IMR-90 (cell line): ENCODE data around the gene ADARB2. TPM values are rescaled to one million over a fixed set of nuclear protein-coding genes. Genes with fewer than 3 reads are reported as not detected.

Source experiments
- ATAC-seq: fragments of 200-7000 bp; cut with Tn5 transposase; 2 replicates; pipeline ENCODE4 v1.9.1; 2020; ENCODE audit warnings: low read depth, mild to moderate bottlenecking, moderate library complexity
- BruUV-seq: library from RNA; stranded (reverse); fragments of 400-500 nt; replicated peaks from 2 replicates; lab custom pipeline; 2021; lab: Mats Ljungman, UMichigan
- CTCF ChIA-PET: fragments of 300-600 bp; formaldehyde crosslinking; extraction: SDS; loops from one replicate; lab custom pipeline; 2021; ENCODE audit warnings: antibody characterized with exemption; lab: Yijun Ruan, JAX
- POLR2A ChIA-PET: fragments of 300-600 bp; sonication (Branson Sonifier 250); formaldehyde crosslinking; loops from one replicate; lab custom pipeline; 2022; ENCODE audit warnings: antibody characterized with exemption; ENCODE audit not compliant: unreplicated experiment; lab: Charles Lee
- DNase-seq: peaks from one replicate; pipeline ENCODE4 v3.0.0; 2013
- H2AFZ ChIP-seq: replicated peaks from 2 replicates; pipeline ENCODE3; 2013; ENCODE audit warnings: low read length, mild to moderate bottlenecking; ENCODE audit not compliant: poor library complexity
- H2AK5ac ChIP-seq: 2 replicates; pipeline ENCODE4 v1.6.1; 2013; ENCODE audit warnings: low read depth, low read length, inconsistent platforms
- H2AK9ac ChIP-seq: replicated peaks from 2 replicates; pipeline ENCODE3; 2013; ENCODE audit warnings: mild to moderate bottlenecking, low read depth, low read length, moderate library complexity; ENCODE audit not compliant: poor library complexity
- H2BK120ac ChIP-seq: 2 replicates; pipeline ENCODE4 v1.6.1; 2013; ENCODE audit warnings: low read depth, low read length, inconsistent platforms
- H2BK15ac ChIP-seq: 3 replicates; pipeline ENCODE4 v1.6.1; 2013; ENCODE audit warnings: low read depth, low read length, inconsistent platforms
- H2BK20ac ChIP-seq: 2 replicates; pipeline ENCODE4 v1.6.1; 2013; ENCODE audit warnings: low read depth, mild to moderate bottlenecking, inconsistent platforms, low read length, moderate library complexity
- H2BK5ac ChIP-seq: 2 replicates; pipeline ENCODE4 v1.6.1; 2013; ENCODE audit warnings: mild to moderate bottlenecking, low read depth, low read length, inconsistent platforms; ENCODE audit not compliant: poor library complexity, severe bottlenecking
- H3K14ac ChIP-seq: replicated peaks from 2 replicates; pipeline ENCODE4 v1.6.1; 2013; ENCODE audit warnings: low read depth, low read length, inconsistent platforms
- H3K18ac ChIP-seq: 2 replicates; pipeline ENCODE4 v1.6.1; 2013; ENCODE audit warnings: low read depth, low read length, control low read depth
- H3K23ac ChIP-seq: 2 replicates; pipeline ENCODE4 v1.6.1; 2013; ENCODE audit warnings: low read depth, low read length, inconsistent platforms
- H3K27ac ChIP-seq: 2 replicates; pipeline ENCODE4 v1.5.1; 2013; ENCODE audit warnings: mild to moderate bottlenecking, control low read depth, low read length; ENCODE audit not compliant: insufficient read depth
- H3K27me3 ChIP-seq: 2 replicates; pipeline ENCODE4 v1.6.1; 2013; ENCODE audit warnings: low read length; ENCODE audit not compliant: control insufficient read depth, insufficient read depth
- H3K36me3 ChIP-seq: 2 replicates; pipeline ENCODE4 v1.6.1; 2013; ENCODE audit warnings: low read length, mixed read lengths; ENCODE audit not compliant: control insufficient read depth, insufficient read depth
- H3K4ac ChIP-seq: 2 replicates; pipeline ENCODE4 v1.6.1; 2013; ENCODE audit warnings: low read depth, low read length, inconsistent platforms
- H3K4me1 ChIP-seq: 2 replicates; pipeline ENCODE4 v1.6.1; 2013; ENCODE audit warnings: low read length, mixed read lengths; ENCODE audit not compliant: control insufficient read depth, insufficient read depth
- H3K4me2 ChIP-seq: 2 replicates; pipeline ENCODE4 v1.6.1; 2013; ENCODE audit warnings: low read depth, mild to moderate bottlenecking, control low read depth, low read length, moderate library complexity
- H3K4me3 ChIP-seq: 2 replicates; pipeline ENCODE4 v1.5.1; 2013; ENCODE audit warnings: low read depth, mild to moderate bottlenecking, control low read depth, low read length, moderate library complexity; ENCODE audit not compliant: insufficient read depth
- H3K56ac ChIP-seq: 2 replicates; pipeline ENCODE4 v1.6.1; 2013; ENCODE audit warnings: low read length, inconsistent platforms; ENCODE audit not compliant: insufficient read depth; ENCODE audit errors: extremely low read depth
- H3K79me1 ChIP-seq, 2 experiments: 2 replicates each; pipeline ENCODE4 v1.6.1; 2013; ENCODE audit warnings: low read length in 2 of 2, inconsistent platforms in 1 of 2, low read depth in 1 of 2
- H3K9ac ChIP-seq: 2 replicates; pipeline ENCODE4 v1.6.1; 2013; ENCODE audit warnings: low read depth, low read length, control low read depth
- H3K9me1 ChIP-seq: 2 replicates; pipeline ENCODE4 v1.6.1; 2013; ENCODE audit warnings: low read length, inconsistent platforms; ENCODE audit not compliant: insufficient read depth
- H3K9me3 ChIP-seq: 2 replicates; pipeline ENCODE4 v1.6.1; 2013; ENCODE audit warnings: low read length; ENCODE audit not compliant: control insufficient read depth, insufficient read depth
- H4K20me1 ChIP-seq: 2 replicates; pipeline ENCODE4 v1.6.1; 2013; ENCODE audit warnings: low read length, inconsistent platforms; ENCODE audit not compliant: insufficient read depth
- H4K5ac ChIP-seq: 2 replicates; pipeline ENCODE4 v1.6.1; 2013; ENCODE audit warnings: mild to moderate bottlenecking, low read depth, low read length, control low read depth
- H4K8ac ChIP-seq, 2 experiments: 2 replicates each; pipeline ENCODE4 v1.6.1; 2013; ENCODE audit warnings: low read depth in 2 of 2, low read length in 2 of 2, control low read depth in 1 of 2, inconsistent platforms in 1 of 2
- H4K91ac ChIP-seq: 2 replicates; pipeline ENCODE4 v1.6.1; 2013; ENCODE audit warnings: low read depth, low read length, inconsistent platforms; ENCODE audit not compliant: insufficient read depth
- CHD1 ChIP-seq: IDR thresholded peaks from 2 replicates; pipeline ENCODE4 v1.6.1; 2012; ENCODE audit warnings: low read depth, low read length, improper control_type of control experiment
- MAFK ChIP-seq: IDR thresholded peaks from 2 replicates; pipeline ENCODE4 v1.6.1; 2012; ENCODE audit warnings: low read depth, low read length, improper control_type of control experiment
- MXI1 ChIP-seq: IDR thresholded peaks from 2 replicates; pipeline ENCODE4 v1.6.1; 2012; ENCODE audit warnings: low read depth, mild to moderate bottlenecking, low read length, moderate library complexity, borderline replicate concordance
- NFE2L2 ChIP-seq: fragments of 150-350 bp; IDR thresholded peaks from 2 replicates; pipeline ENCODE4 v1.6.1; 2016; ENCODE audit warnings: low read depth, mild to moderate bottlenecking, low read length
- RAD21 ChIP-seq: IDR thresholded peaks from 2 replicates; pipeline ENCODE4 v1.6.1; 2012; ENCODE audit warnings: low read length, improper control_type of control experiment
- RCOR1 ChIP-seq: IDR thresholded peaks from 2 replicates; pipeline ENCODE4 v1.6.1; 2012; ENCODE audit warnings: mild to moderate bottlenecking, low read length, improper control_type of control experiment; ENCODE audit not compliant: insufficient replicate concordance
- RFX5 ChIP-seq: IDR thresholded peaks from 2 replicates; pipeline ENCODE4 v1.8.0; 2012; ENCODE audit warnings: low read depth, mild to moderate bottlenecking, low read length, moderate library complexity
- WGBS, 2 experiments: methylation state at CpG; one replicate each; pipeline versions ENCODE4 v1.1.5 to v1.1.7; 2013; ENCODE audit warnings: missing lambda C conversion rate in 2 of 2; ENCODE audit not compliant: insufficient read length in 1 of 2; ENCODE audit errors: extremely low coverage in 2 of 2; 5-methylcytosine and 5-hydroxymethylcytosine counted together
- dilution Hi-C: fragments of 300-500 bp; cut with HindIII; formaldehyde crosslinking; loops from one replicate; pipeline ENCODE4 v1.14.3; 2018; ENCODE audit warnings: low sequenced_read_pairs; ENCODE audit not compliant: unreplicated experiment
- in situ Hi-C: fragments of 300-500 bp; cut with MboI; formaldehyde crosslinking; loops from 3 replicates; pipeline ENCODE4 v1.14.3; 2019; ENCODE audit warnings: low sequenced_read_pairs, inconsistent platforms, mixed read lengths
- intact Hi-C: fragments of 100-400 bp; cut with micrococcal nuclease; formaldehyde crosslinking; loops from 2 replicates; pipeline ENCODE4 v1.10.0; 2022
- polyA plus RNA-seq, 3 experiments: library from polyadenylated mRNA; depleted of rRNA; stranded (reverse); fragments of >200 nt; gene quantifications; 2 replicates each; pipeline ENCODE4 v1.2.3, GENCODE V29; 2012; ENCODE audit warnings: low replicate concordance in 1 of 3
- total RNA-seq: library from RNA; depleted of rRNA; stranded (reverse); fragments of >200 nt; gene quantifications from 2 replicates; pipeline ENCODE4 v1.2.3, GENCODE V29; 2012
- TF ChIP-seq, protein P1 (sequence below): fragments of 150-350 bp; IDR thresholded peaks from 2 replicates; pipeline ENCODE4 v1.6.1; 2016; ENCODE audit warnings: low read depth, mild to moderate bottlenecking, low read length, moderate library complexity, borderline replicate concordance

Gene ADARB2
- total and polyA plus RNA-seq, 2 of the 4 experiments (the other 2 are of a cell fraction), result not detected

DNA sequence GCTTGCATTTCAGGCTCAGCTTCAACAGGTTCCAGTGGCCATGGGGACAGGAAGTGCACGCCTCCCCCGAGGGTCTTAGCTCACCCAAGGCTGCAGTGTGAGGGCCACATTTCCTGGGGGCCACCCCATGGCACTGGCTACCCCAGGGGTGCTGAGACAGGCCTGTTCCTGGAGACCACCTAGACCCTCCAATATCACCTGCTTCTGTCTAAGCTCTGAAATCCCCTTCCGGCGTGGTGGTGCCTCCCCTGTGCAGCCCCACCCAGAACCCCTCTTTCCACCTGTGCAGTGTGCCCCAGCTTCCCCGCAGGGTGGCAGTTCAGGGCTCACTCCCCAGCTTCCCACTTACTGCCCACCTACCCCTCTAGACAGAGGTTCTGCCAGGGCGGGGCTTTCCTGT lies 83.1 kb downstream of the ADARB2 start:
- Histone ChIP-seq H4K5ac (no peak overlapping the region), H3K9me3 (peaks cover 47% of the 10 kb centered on the region), H3K27ac (no peak overlapping the region), H3K4me1 (no peaks in the 10 kb centered on the region), H3K23ac (no peak overlapping the region), H3K18ac (no peak overlapping the region), H3K79me1 (no peaks in the 10 kb centered on the region), H2AK5ac (no peak overlapping the region), H2BK120ac (no peak overlapping the region), H2AK9ac (no peak overlapping the region), H4K8ac (no peak overlapping the region), H3K4me2 (no peak overlapping the region), H3K9ac (no peak overlapping the region), H2BK5ac (no peak overlapping the region), H4K91ac (no peak overlapping the region), H2AFZ (no peak overlapping the region), H3K4ac (no peak overlapping the region), H3K14ac (no peak overlapping the region), H3K9me1 (no peaks in the 10 kb centered on the region), H3K36me3 (no peaks in the 10 kb centered on the region), H3K4me3 (no peak overlapping the region), H3K27me3 (no peaks in the 10 kb centered on the region), H3K56ac (no peak overlapping the region), H4K20me1 (no peaks in the 10 kb centered on the region), H2BK15ac (no peak overlapping the region), H2BK20ac (no peak overlapping the region)
- no TSS peak for BruUV-seq
- intact Hi-C loops (no loop called here), in situ Hi-C loops (no loop called here), dilution Hi-C loops (no loop called here)
- ChIA-PET POLR2A (no interaction called here), CTCF (no interaction called here)
- 65% methylated on average over 2 of the region's 6 CpGs; no CpG with 5 or more reads in 1 of the 2 experiments for WGBS, 2 experiments
- TF ChIP-seq RAD21 (no peak), RCOR1 (no peak), NFE2L2 (no peak), MAFK (no peak), MXI1 (no peak), RFX5 (no peak), CHD1 (no peak)
- TF ChIP-seq, protein P1, sequence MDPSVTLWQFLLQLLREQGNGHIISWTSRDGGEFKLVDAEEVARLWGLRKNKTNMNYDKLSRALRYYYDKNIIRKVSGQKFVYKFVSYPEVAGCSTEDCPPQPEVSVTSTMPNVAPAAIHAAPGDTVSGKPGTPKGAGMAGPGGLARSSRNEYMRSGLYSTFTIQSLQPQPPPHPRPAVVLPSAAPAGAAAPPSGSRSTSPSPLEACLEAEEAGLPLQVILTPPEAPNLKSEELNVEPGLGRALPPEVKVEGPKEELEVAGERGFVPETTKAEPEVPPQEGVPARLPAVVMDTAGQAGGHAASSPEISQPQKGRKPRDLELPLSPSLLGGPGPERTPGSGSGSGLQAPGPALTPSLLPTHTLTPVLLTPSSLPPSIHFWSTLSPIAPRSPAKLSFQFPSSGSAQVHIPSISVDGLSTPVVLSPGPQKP, result no peak
- ATAC-seq (no peak), DNase-seq (no peak)
